Central memory CD8-positive, alpha-beta T cell (primary cell): Measurements from ENCODE around the gene RAB39A.
"Not testable (repeated sequence)": the region's sequence is repeated elsewhere in the genome, so short reads cannot be mapped to it uniquely, and the experiment has no call there.

Experiments
- ATAC-seq: fragments of 150-1000 bp; cut with Tn5 transposase; replicated peaks from 2 replicates; pipeline ENCODE4 v1.10.0; 2022; ENCODE audit warnings: mild to moderate bottlenecking, moderate FRiP score, moderate number of reproducible peaks; ENCODE audit not compliant: poor library complexity, severe bottlenecking; ENCODE audit errors: extremely low read depth
- DNase-seq, 2 donors: peaks; one replicate each; pipeline ENCODE4 v3.0.0; 2021; ENCODE audit warnings: low spot score in 2 of 2
- H3K27ac Mint-ChIP-seq: one replicate; pipeline ENCODE4 v1.8.0; 2022; ENCODE audit warnings: low read depth, mild to moderate bottlenecking, moderate library complexity, mixed read lengths
- H3K27me3 Mint-ChIP-seq: one replicate; pipeline ENCODE4 v1.8.0; 2022; ENCODE audit warnings: mixed read lengths
- H3K36me3 Mint-ChIP-seq: one replicate; pipeline ENCODE4 v1.8.0; 2022; ENCODE audit warnings: mild to moderate bottlenecking, moderate library complexity, mixed read lengths; ENCODE audit not compliant: insufficient read depth
- H3K4me1 Mint-ChIP-seq: one replicate; pipeline ENCODE4 v1.8.0; 2022; ENCODE audit warnings: mixed read lengths
- H3K4me3 Mint-ChIP-seq: one replicate; pipeline ENCODE4 v1.8.0; 2022; ENCODE audit warnings: mild to moderate bottlenecking, moderate library complexity, mixed read lengths
- H3K9me3 Mint-ChIP-seq: one replicate; pipeline ENCODE4 v1.8.0; 2022; ENCODE audit warnings: mixed read lengths

The RAB39A gene

GRCh38 chr11:107928046-107928766 is at the start of gene RAB39A:
Gene RAB39A (plus strand): TSS chr11:107928448. CDS start chr11:107928569, 121 bp downstream.
- no peaks in the 10 kb centered on the region for H3K9me3 Mint-ChIP-seq
- DNase-seq (peak; percentile 22 to 38), ATAC-seq (peak; percentile 65)
- H3K4me1 Mint-ChIP-seq: peaks cover 7% of the 10 kb centered on the region
- H3K27ac Mint-ChIP-seq: no peak within 1 kb of the TSS
- peaks cover 48% of the 10 kb centered on the region for H3K27me3 Mint-ChIP-seq
- peaks cover 6% of the 10 kb centered on the region for H3K36me3 Mint-ChIP-seq
- H3K4me3 Mint-ChIP-seq: peak within 1 kb of the TSS; percentile 77

GRCh38 chr11:107881471-107881870 is 46.8 kb upstream of the RAB39A start:
- H3K9me3 Mint-ChIP-seq, DNase-seq: not testable (repeated sequence)
- peaks cover 11% of the 10 kb centered on the region for H3K27me3 Mint-ChIP-seq

GRCh38 chr11:107882095-107882820 is 46.0 kb upstream of the RAB39A start:
- no peak overlapping the region for H3K4me3 Mint-ChIP-seq
- peaks cover 19% of the 10 kb centered on the region for H3K27me3 Mint-ChIP-seq
- H3K4me1 Mint-ChIP-seq: no peaks in the 10 kb centered on the region
- no peak overlapping the region for H3K27ac Mint-ChIP-seq
- no peaks in the 10 kb centered on the region for H3K36me3 Mint-ChIP-seq
- ATAC-seq (no peak), DNase-seq (no peak)
- H3K9me3 Mint-ChIP-seq: no peaks in the 10 kb centered on the region

More at GRCh38 chr11:107881471-107881870, 46.8 kb upstream of the RAB39A start:
- H3K4me1 Mint-ChIP-seq, ATAC-seq, H3K27ac Mint-ChIP-seq, H3K4me3 Mint-ChIP-seq, H3K36me3 Mint-ChIP-seq: not testable (repeated sequence)

GRCh38 chr11:107898270-107898669 is 30.0 kb upstream of the RAB39A start:
- DNase-seq: no peak
- Mint-ChIP-seq H3K4me3 (no peak overlapping the region), H3K4me1 (no peaks in the 10 kb centered on the region), H3K27ac (no peak overlapping the region), H3K27me3 (peaks cover 24% of the 10 kb centered on the region), H3K9me3 (no peaks in the 10 kb centered on the region), H3K36me3 (no peaks in the 10 kb centered on the region)
- peak; percentile 43 for ATAC-seq

- Mint-ChIP-seq H3K9me3 (no peaks in the 10 kb centered on the region), H3K27me3 (peaks cover 39% of the 10 kb centered on the region), H3K4me1 (no peaks in the 10 kb centered on the region), H3K27ac (no peak overlapping the region), H3K36me3 (no peaks in the 10 kb centered on the region), H3K4me3 (no peak overlapping the region)
- DNase-seq: no peak
- no peak for ATAC-seq
These were observed 20.0 kb upstream of the RAB39A start for GRCh38 chr11:107908211-107908610.

GRCh38 chr11:107912415-107912814 is 15.8 kb upstream of the RAB39A start:
- H3K4me1 Mint-ChIP-seq, ATAC-seq, H3K4me3 Mint-ChIP-seq, H3K9me3 Mint-ChIP-seq, H3K27ac Mint-ChIP-seq, DNase-seq, H3K36me3 Mint-ChIP-seq: not testable (repeated sequence)
- H3K27me3 Mint-ChIP-seq: peaks cover 58% of the 10 kb centered on the region

- H3K4me3 Mint-ChIP-seq: no peak overlapping the region
- H3K27me3 Mint-ChIP-seq: peaks cover 38% of the 10 kb centered on the region
- H3K27ac Mint-ChIP-seq: no peak overlapping the region
- DNase-seq (no peak), ATAC-seq (no peak)
- H3K9me3 Mint-ChIP-seq: no peaks in the 10 kb centered on the region
- H3K36me3 Mint-ChIP-seq: no peaks in the 10 kb centered on the region
- H3K4me1 Mint-ChIP-seq: no peaks in the 10 kb centered on the region
These were observed 13.0 kb upstream of the RAB39A start for GRCh38 chr11:107915229-107915628.

- no peak for DNase-seq
- Mint-ChIP-seq H3K27me3 (peaks cover 32% of the 10 kb centered on the region), H3K36me3 (no peaks in the 10 kb centered on the region), H3K9me3 (no peaks in the 10 kb centered on the region), H3K4me1 (no peaks in the 10 kb centered on the region), H3K4me3 (no peak overlapping the region), H3K27ac (no peak overlapping the region)
- ATAC-seq: no peak
These were observed 11.5 kb upstream of the RAB39A start for GRCh38 chr11:107916671-107917241.

- H3K27me3 Mint-ChIP-seq: peaks cover 48% of the 10 kb centered on the region
- no peaks in the 10 kb centered on the region for H3K4me1 Mint-ChIP-seq
- H3K9me3 Mint-ChIP-seq: no peaks in the 10 kb centered on the region
- no peak for DNase-seq
- no peak overlapping the region for H3K4me3 Mint-ChIP-seq
- H3K27ac Mint-ChIP-seq: no peak overlapping the region
- no peak for ATAC-seq
- no peaks in the 10 kb centered on the region for H3K36me3 Mint-ChIP-seq
These were observed 6.3 kb upstream of the RAB39A start for GRCh38 chr11:107921997-107922396.

GRCh38 chr11:107923519-107923918 is 4.7 kb upstream of the RAB39A start:
- not testable (repeated sequence) for H3K36me3 Mint-ChIP-seq, H3K4me1 Mint-ChIP-seq, H3K27ac Mint-ChIP-seq, DNase-seq, ATAC-seq, H3K4me3 Mint-ChIP-seq, H3K9me3 Mint-ChIP-seq
- H3K27me3 Mint-ChIP-seq: peaks cover 46% of the 10 kb centered on the region

- DNase-seq (no peak), ATAC-seq (no peak)
- H3K27me3 Mint-ChIP-seq: peaks cover 54% of the 10 kb centered on the region
- H3K36me3 Mint-ChIP-seq: peaks cover 2% of the 10 kb centered on the region
- peaks cover 7% of the 10 kb centered on the region for H3K4me1 Mint-ChIP-seq
- H3K9me3 Mint-ChIP-seq: no peaks in the 10 kb centered on the region
- no peak overlapping the region for H3K4me3 Mint-ChIP-seq
- H3K27ac Mint-ChIP-seq: no peak overlapping the region
These were observed 3.9 kb upstream of the RAB39A start for GRCh38 chr11:107924306-107924705.

GRCh38 chr11:107927559-107927958 is 689 bp upstream of the RAB39A start:
- peaks cover 6% of the 10 kb centered on the region for H3K36me3 Mint-ChIP-seq
- no peak for DNase-seq
- ATAC-seq: no peak
- H3K27ac Mint-ChIP-seq: no peak overlapping the region
- H3K4me3 Mint-ChIP-seq: peak overlapping the region; percentile 77
- peaks cover 7% of the 10 kb centered on the region for H3K4me1 Mint-ChIP-seq
- H3K27me3 Mint-ChIP-seq: peaks cover 54% of the 10 kb centered on the region
- H3K9me3 Mint-ChIP-seq: no peaks in the 10 kb centered on the region
